HepG2 (cell line): ENCODE data around the gene SEC11A. TPM values are rescaled to one million over a fixed set of nuclear protein-coding genes. Genes with fewer than 3 reads are reported as not detected.

Experiments used
- ATAC-seq: fragments of 200-7000 bp; cut with Tn5 transposase; 3 replicates; pipeline ENCODE4 v1.9.1; 2020; ENCODE audit warnings: mild to moderate bottlenecking, moderate library complexity
- BruUV-seq: library from RNA; stranded (reverse); fragments of 400-500 nt; replicated peaks from 2 replicates; lab custom pipeline; 2021; lab: Mats Ljungman, UMichigan
- CTCF ChIA-PET: fragments of 300-600 bp; formaldehyde crosslinking; extraction: SDS; loops from one replicate; lab custom pipeline; 2021; ENCODE audit warnings: low total read pairs, inconsistent platforms, low intra/inter-chr PET ratio; lab: Yijun Ruan, JAX
- POLR2A ChIA-PET: fragments of 350-600 bp; sonication (Branson Sonifier 250); formaldehyde crosslinking; loops from one replicate; lab custom pipeline; 2020; ENCODE audit warnings: antibody characterized with exemption, inconsistent platforms; lab: Yijun Ruan, JAX
- DNase-seq: peaks from one replicate; pipeline ENCODE4 v3.0.0-alpha.2; 2015; ENCODE audit warnings: low spot score
- FAIRE-seq: peaks from 3 replicates; lab custom pipeline; 2011; peaks lifted over from hg19 to GRCh38; lab: Jason Lieb, UNC
- H2AFZ ChIP-seq: one replicate; pipeline ENCODE4 v1.6.1; 2011; ENCODE audit warnings: low read length, inconsistent platforms
- H3K27ac ChIP-seq: fragments of 300-600 bp; 3 replicates; pipeline ENCODE4 v1.8.0; 2011; ENCODE audit warnings: mixed run types, mild to moderate bottlenecking, mixed read lengths, low read length, inconsistent platforms; ENCODE audit not compliant: insufficient read depth; ENCODE audit errors: extremely low read length
- H3K27me3 ChIP-seq, 2 experiments: fragments of 200-600 bp in 1 of 2; 2 replicates in 1 of 2; 3 replicates in 1 of 2; pipeline versions ENCODE4 v1.6.0 to v1.8.0; 2011; ENCODE audit warnings: low read length in 2 of 2, mild to moderate bottlenecking in 2 of 2, moderate library complexity in 2 of 2, inconsistent platforms in 1 of 2; ENCODE audit not compliant: insufficient read depth in 2 of 2, control insufficient read depth in 1 of 2
- H3K36me3 ChIP-seq, 2 experiments: fragments of 200-600 bp in 1 of 2; replicated peaks in 1 of 2; 2 replicates in 1 of 2; 3 replicates in 1 of 2; pipeline versions ENCODE4 v1.5.1 to v1.8.0; 2011; ENCODE audit warnings: low read length in 2 of 2, inconsistent platforms in 1 of 2; ENCODE audit not compliant: insufficient read depth in 2 of 2, control insufficient read depth in 1 of 2
- H3K4me1 ChIP-seq: 2 replicates; pipeline ENCODE4 v1.5.1; 2012; ENCODE audit warnings: low read length, inconsistent platforms; ENCODE audit not compliant: insufficient read depth
- H3K4me2 ChIP-seq: 2 replicates; pipeline ENCODE4 v1.6.0; 2011; ENCODE audit warnings: low read depth, low read length, inconsistent platforms
- H3K4me3 ChIP-seq, 3 experiments: fragments of 200-600 bp in 1 of 3; sonication (generic), shearing (Covaris generic) in 1 of 3; replicated peaks in 1 of 3; 2 replicates each; pipeline ENCODE4 v1.5.1; 2011 to 2016; ENCODE audit warnings: low read length in 3 of 3, inconsistent platforms in 2 of 3, low read depth in 2 of 3, mild to moderate bottlenecking in 2 of 3, control low read depth in 1 of 3, mixed read lengths in 1 of 3; ENCODE audit not compliant: insufficient read depth in 1 of 3
- H3K79me2 ChIP-seq: one replicate; pipeline ENCODE4 v1.6.1; 2011; ENCODE audit warnings: low read length, inconsistent platforms; ENCODE audit not compliant: insufficient read depth
- H3K9ac ChIP-seq: 2 replicates; pipeline ENCODE4 v1.6.0; 2011; ENCODE audit warnings: mild to moderate bottlenecking, low read depth, low read length, inconsistent platforms; ENCODE audit not compliant: insufficient read depth
- H3K9me3 ChIP-seq: 2 replicates; pipeline ENCODE4 v1.5.1; 2012; ENCODE audit warnings: mild to moderate bottlenecking, low read length
- H4K20me1 ChIP-seq: 2 replicates; pipeline ENCODE4 v1.6.0; 2011; ENCODE audit warnings: inconsistent platforms, mild to moderate bottlenecking, low read length, moderate library complexity; ENCODE audit not compliant: insufficient read depth
- BCL3 ChIP-seq: sonication (generic); formaldehyde crosslinking; IDR thresholded peaks from 2 replicates; pipeline ENCODE4 v1.5.1; 2020; ENCODE audit warnings: mild to moderate bottlenecking, missing genetic modification reagents, moderate library complexity
- BHLHE40 ChIP-seq: IDR thresholded peaks from 2 replicates; pipeline ENCODE4 v1.6.1; 2011; ENCODE audit warnings: low read length, improper control_type of control experiment
- CBX1 ChIP-seq: IDR thresholded peaks from one replicate; pipeline ENCODE4 v1.6.1; 2016; ENCODE audit warnings: antibody characterized with exemption, low read depth
- PHF8 ChIP-seq: sonication (generic); formaldehyde crosslinking; IDR thresholded peaks from 2 replicates; pipeline ENCODE4 v1.5.0; 2020; ENCODE audit warnings: missing genetic modification reagents
- RARA ChIP-seq: IDR thresholded peaks from 2 replicates; pipeline ENCODE4 v1.6.1; 2016; ENCODE audit warnings: missing genetic modification reagents, missing compliant biosample characterization
- SKIL ChIP-seq: sonication (generic); formaldehyde crosslinking; IDR thresholded peaks from 2 replicates; pipeline ENCODE4 v1.8.0; 2022; ENCODE audit warnings: missing genetic modification reagents, mild to moderate bottlenecking, moderate library complexity, borderline replicate concordance
- ZBTB26 ChIP-seq: IDR thresholded peaks from 2 replicates; pipeline ENCODE4 v1.6.1; 2016; ENCODE audit warnings: missing compliant biosample characterization, missing genetic modification reagents, borderline replicate concordance
- ZNF652 ChIP-seq: IDR thresholded peaks from 2 replicates; pipeline ENCODE4 v1.6.1; 2016; ENCODE audit warnings: low read depth, borderline replicate concordance
- WGBS: methylation state at CpG from one replicate; pipeline ENCODE4 v1.1.6; 2017; ENCODE audit warnings: low lambda C conversion rate; 5-methylcytosine and 5-hydroxymethylcytosine counted together
- in situ Hi-C: cut with HindIII; loops from 2 replicates; pipeline ENCODE4 v1.10.0; 2017; ENCODE audit warnings: low pct_unique_long_range_greater_than_20kb; ENCODE audit not compliant: extremely low pct_ligation_motif_present
- intact Hi-C: fragments of 100-400 bp; cut with micrococcal nuclease; formaldehyde crosslinking; loops from one replicate; pipeline ENCODE4 v1.10.0; 2022; ENCODE audit not compliant: unreplicated experiment
- polyA plus RNA-seq, 8 experiments: library from polyadenylated mRNA; depleted of rRNA in 3 of 8; stranded (reverse) in 7 of 8; unstranded in 1 of 8; fragments of >200 nt; fragmentation: Illumina TruSeq in 4 of 8; extraction: Trizol in 4 of 8; gene quantifications; 2 replicates each; pipeline versions ENCODE4 v1.2.1 to v1.2.3, GENCODE V29; 2011 to 2016; ENCODE audit warnings: low read depth in 4 of 8, missing spikeins in 1 of 8, mixed read lengths in 1 of 8; ENCODE audit not compliant: insufficient read depth in 1 of 8
- total RNA-seq, 5 experiments: library from RNA; depleted of rRNA; stranded (reverse); fragments of >200 nt; fragmentation: Illumina TruSeq; extraction: Trizol; gene quantifications; 2 replicates each; pipeline ENCODE4 v1.2.3, GENCODE V29; 2016; ENCODE audit warnings: low read depth in 1 of 5

SEC11A gene
- total and polyA plus RNA-seq, 2 of the 13 experiments (the other 11 are each of a cell fraction or from before 2014, with no cell fraction given): 141 to 230 TPM

GRCh38 chr15:84750583-84751092 is 34.7 kb upstream of the SEC11A start:
- no TSS peak for BruUV-seq
- TF ChIP-seq ZNF652 (peak; percentile 90), ZBTB26 (CRISPR knock-in tag) (no peak)
- Histone ChIP-seq H3K36me3 (no peaks in the 10 kb centered on the region; a peak in 1 of 5 replicates), H3K9me3 (no peaks in the 10 kb centered on the region), H3K27me3 (no peaks in the 10 kb centered on the region; a peak in 1 of 5 replicates), H3K79me2 (peaks cover 68% of the 10 kb centered on the region), H2AFZ (no peak overlapping the region), H3K27ac (peak overlapping the region; percentile 89), H3K4me1 (peaks cover 74% of the 10 kb centered on the region), H3K4me2 (peak overlapping the region; percentile 80), H3K9ac (peak overlapping the region; percentile 81), H3K4me3 (peak overlapping the region; percentile 75 to 95 (median 84)), H4K20me1 (peaks cover 20% of the 10 kb centered on the region)
- CTCF ChIA-PET: no interaction called here
- DNase-seq (no peak), FAIRE-seq (no peak), ATAC-seq (no peak)
- POLR2A ChIA-PET: interaction anchor here (1.9 kb wide), 1 partner anchor 16 kb away, joined by 6 read pairs; no protein-coding TSS in a partner anchor
- 7% methylated on average over 2 of the region's 2 CpGs for WGBS
- intact Hi-C loops: loop anchor here (10.0 kb wide), 1 partner anchor 64 kb away; the partner anchor contains the start of gene ALPK3
- in situ Hi-C loops: no loop called here

GRCh38 chr15:84749111-84749991 is 33.4 kb upstream of the SEC11A start:
- H3K4me2 ChIP-seq: peak overlapping the region; percentile 80
- ChIA-PET POLR2A (interaction anchor here (1.1 to 1.9 kb wide), 4 partner anchors 13 to 96 kb away, joined by 3 to 8 read pairs (median 5); partner anchors contain the start of genes SEC11A and WDR73), CTCF (no interaction called here)
- peak; percentile 47 for ATAC-seq
- H3K27me3 ChIP-seq: no peaks in the 10 kb centered on the region; a peak in 1 of 5 replicates
- peak; percentile 56 for DNase-seq
- no peak for FAIRE-seq
- WGBS: 2% methylated on average over 6 of the region's 15 CpGs
- H3K4me1 ChIP-seq: peaks cover 62% of the 10 kb centered on the region
- H4K20me1 ChIP-seq: peaks cover 19% of the 10 kb centered on the region
- H3K9me3 ChIP-seq: no peaks in the 10 kb centered on the region
- H3K4me3 ChIP-seq: peak overlapping the region; percentile 75 to 95 (median 84)
- peaks cover 56% of the 10 kb centered on the region for H3K79me2 ChIP-seq
- intact Hi-C loops: loop anchor here (2.0 to 10.0 kb wide), 4 partner anchors 33 to 163 kb away; partner anchors contain the start of gene SEC11A
- no peak overlapping the region for H2AFZ ChIP-seq
- peak overlapping the region; percentile 81 for H3K9ac ChIP-seq
- H3K36me3 ChIP-seq: no peaks in the 10 kb centered on the region; a peak in 1 of 5 replicates
- H3K27ac ChIP-seq: peak overlapping the region; percentile 89
- in situ Hi-C loops: no loop called here
- BruUV-seq: TSS peak; percentile 57
- TF ChIP-seq SKIL (0 out of 2 replicates have a peak, but pooled peaks have one; percentile 26), BCL3 (CRISPR knock-in tag) (peak; percentile 22; the same call in 1 of the 2 replicates), CBX1 (peak; percentile 13), PHF8 (CRISPR knock-in tag) (peak; percentile 40; the same call in 1 of the 2 replicates), RARA (CRISPR knock-in tag) (peak; percentile 44), BHLHE40 (no peak)
